Spinal cord (tissue), 10 donors: ENCODE results near the gene ZDHHC18. TPM values are rescaled to one million over a fixed set of nuclear protein-coding genes. Genes with fewer than 3 reads are reported as not detected.
"Not testable (repeated sequence)": the region's sequence is repeated elsewhere in the genome, so short reads cannot be mapped to it uniquely, and the experiment has no call there.

Source experiments
- DNase-seq, 6 donors: peaks; one replicate each; pipeline versions ENCODE4 v3.0.0 to v3.0.0-alpha.2; 2013 to 2015; ENCODE audit warnings: low spot score in 6 of 6, low read depth in 4 of 6
- H3K27ac ChIP-seq: one replicate; pipeline ENCODE4 v1.5.1; 2013; ENCODE audit warnings: low read depth, low read length, control low read depth
- H3K27me3 ChIP-seq: one replicate; pipeline ENCODE4 v1.6.1; 2013; ENCODE audit warnings: low read length; ENCODE audit not compliant: control insufficient read depth, insufficient read depth
- H3K36me3 ChIP-seq: one replicate; pipeline ENCODE4 v1.6.1; 2013; ENCODE audit warnings: low read length; ENCODE audit not compliant: control insufficient read depth, insufficient read depth
- H3K4me1 ChIP-seq: one replicate; pipeline ENCODE4 v1.6.1; 2013; ENCODE audit warnings: low read length; ENCODE audit not compliant: control insufficient read depth, insufficient read depth
- H3K4me3 ChIP-seq: one replicate; pipeline ENCODE4 v1.5.1; 2013; ENCODE audit warnings: low read depth, low read length, control low read depth
- H3K9me3 ChIP-seq: one replicate; pipeline ENCODE4 v1.6.1; 2013; ENCODE audit warnings: low read length; ENCODE audit not compliant: control insufficient read depth, insufficient read depth
- WGBS: methylation state at CpG from one replicate; pipeline ENCODE4 v1.1.5; 2013; ENCODE audit warnings: missing lambda C conversion rate; ENCODE audit not compliant: insufficient coverage; 5-methylcytosine and 5-hydroxymethylcytosine counted together
- polyA plus RNA-seq, 2 donors: library from polyadenylated mRNA; unstranded; fragments of 120-200 nt; gene quantifications; one replicate each; pipeline ENCODE4 v1.2.1, GENCODE V29; 2013; ENCODE audit not compliant: insufficient read length in 2 of 2
- total RNA-seq, 2 donors: library from RNA; depleted of rRNA in 1 of 2; stranded (reverse); fragments of 120-200 nt in 1 of 2; fragments of >200 nt in 1 of 2; gene quantifications; one replicate each; pipeline versions ENCODE4 v1.2.3 to v1.2.4, GENCODE V29; 2013 to 2014
- donor health status: healthy.

Gene ZDHHC18
- total and polyA plus RNA-seq, 4 donors, result 6.8 to 35.3 (median 22.1) TPM

- Histone ChIP-seq H3K27ac (no peak overlapping the region), H3K36me3 (peaks cover 6% of the 10 kb centered on the region), H3K4me3 (no peak overlapping the region), H3K9me3 (no peaks in the 10 kb centered on the region), H3K4me1 (peaks cover 26% of the 10 kb centered on the region), H3K27me3 (no peaks in the 10 kb centered on the region)
- WGBS, result no CpG with 5 or more reads among the region's 6 CpGs
- no peak for DNase-seq
These were observed 35.3 kb upstream of the ZDHHC18 start for GRCh38 chr1:26791148-26791547.

- Histone ChIP-seq H3K4me3 (no peak overlapping the region), H3K36me3 (peaks cover 6% of the 10 kb centered on the region), H3K27me3 (no peaks in the 10 kb centered on the region), H3K4me1 (peaks cover 22% of the 10 kb centered on the region), H3K9me3 (no peaks in the 10 kb centered on the region), H3K27ac (no peak overlapping the region)
- WGBS, result no CpG with 5 or more reads among the region's 3 CpGs
- DNase-seq, result no peak
These were observed 34.9 kb upstream of the ZDHHC18 start for GRCh38 chr1:26791626-26792025.

GRCh38 chr1:26792924-26793323, 33.6 kb upstream of the ZDHHC18 start:
- Histone ChIP-seq H3K4me3 (no peak overlapping the region), H3K27me3 (no peaks in the 10 kb centered on the region), H3K36me3 (peaks cover 6% of the 10 kb centered on the region), H3K9me3 (no peaks in the 10 kb centered on the region), H3K4me1 (peaks cover 11% of the 10 kb centered on the region), H3K27ac (no peak overlapping the region)
- no peak for DNase-seq
- WGBS, result 95% methylated on average over 2 of the region's 2 CpGs

DNA sequence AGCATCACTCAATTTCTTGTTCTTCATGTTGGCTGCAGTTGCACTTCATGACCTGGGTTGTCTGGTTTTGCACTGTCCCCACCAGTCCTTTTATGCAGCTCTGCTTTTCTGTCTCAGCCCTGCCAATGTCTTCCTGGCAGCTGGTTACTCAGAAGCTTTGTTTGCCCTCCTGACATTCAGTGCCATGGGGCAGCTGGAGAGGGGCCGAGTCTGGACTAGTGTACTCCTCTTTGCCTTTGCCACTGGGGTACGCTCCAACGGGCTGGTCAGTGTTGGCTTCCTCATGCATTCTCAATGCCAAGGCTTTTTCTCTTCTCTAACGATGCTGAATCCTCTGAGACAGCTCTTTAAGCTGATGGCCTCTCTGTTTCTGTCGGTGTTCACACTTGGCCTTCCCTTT, 32.1 kb upstream of the ZDHHC18 start:
- 65% methylated on average over 5 of the region's 5 CpGs for WGBS
- Histone ChIP-seq H3K27ac (no peak overlapping the region), H3K36me3 (peaks cover 6% of the 10 kb centered on the region), H3K9me3 (no peaks in the 10 kb centered on the region), H3K4me3 (no peak overlapping the region), H3K4me1 (peaks cover 9% of the 10 kb centered on the region), H3K27me3 (no peaks in the 10 kb centered on the region)
- no peak for DNase-seq

DNA sequence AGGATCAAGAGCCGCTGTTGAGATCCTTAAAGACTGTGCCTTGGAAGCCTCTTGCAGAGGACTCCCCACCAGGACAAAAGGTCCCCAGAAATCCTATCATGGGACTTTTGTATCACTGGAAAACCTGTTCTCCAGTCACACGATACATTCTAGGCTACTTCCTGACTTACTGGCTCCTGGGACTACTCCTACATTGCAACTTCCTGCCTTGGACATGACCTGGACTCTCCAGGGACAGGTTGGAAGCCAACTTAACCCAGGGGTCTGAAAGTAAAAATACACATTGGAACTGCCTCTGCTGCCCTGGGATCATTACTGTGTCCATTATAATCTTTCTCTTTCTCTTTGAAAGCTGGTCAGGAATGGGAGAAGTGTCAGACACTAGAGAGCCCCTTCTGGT, 28.9 kb upstream of the ZDHHC18 start:
- no peak overlapping the region for H3K27ac ChIP-seq
- DNase-seq, result no peak
- H3K27me3 ChIP-seq, result no peaks in the 10 kb centered on the region
- no peaks in the 10 kb centered on the region for H3K9me3 ChIP-seq
- H3K4me1 ChIP-seq, result peaks cover 17% of the 10 kb centered on the region
- WGBS, result 97% methylated on average over 2 of the region's 2 CpGs
- H3K36me3 ChIP-seq, result peaks cover 6% of the 10 kb centered on the region
- H3K4me3 ChIP-seq, result no peak overlapping the region

DNA sequence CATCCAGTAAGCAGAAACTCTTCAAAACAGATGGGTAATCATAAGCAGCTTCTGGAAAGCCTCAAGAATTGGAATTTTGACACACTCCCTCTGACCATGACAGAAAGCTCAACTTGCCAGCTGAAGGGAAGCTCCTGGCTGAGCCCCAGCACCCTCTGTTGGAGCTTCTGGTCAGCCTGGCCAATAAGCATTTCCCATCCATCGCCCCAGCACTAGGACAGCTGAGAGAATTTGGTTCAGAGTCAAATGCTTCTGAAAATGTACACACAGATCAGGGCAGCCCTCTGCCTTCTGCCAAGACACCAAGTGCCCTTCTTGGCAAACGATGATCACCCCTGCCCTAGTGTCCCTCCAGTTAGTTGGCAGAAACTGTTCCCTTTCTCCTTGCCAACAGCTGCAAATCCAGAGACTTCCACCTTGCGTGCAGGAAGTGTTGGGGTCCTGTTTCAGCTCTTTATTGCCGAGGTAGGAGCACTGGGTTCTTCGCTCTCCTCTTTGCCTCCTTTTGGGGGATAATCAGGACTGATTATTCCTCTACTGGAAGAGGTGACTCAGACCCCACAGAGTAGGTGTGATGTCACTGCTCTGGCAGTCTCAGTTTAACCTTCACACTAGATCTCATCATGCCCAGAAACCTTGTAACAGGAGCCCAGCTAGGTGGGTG, 26.9 kb upstream of the ZDHHC18 start:
- Histone ChIP-seq H3K4me3 (no peak overlapping the region), H3K4me1 (peaks cover 17% of the 10 kb centered on the region), H3K9me3 (no peaks in the 10 kb centered on the region), H3K27ac (peak overlapping the region; percentile 65), H3K27me3 (no peaks in the 10 kb centered on the region), H3K36me3 (no peaks in the 10 kb centered on the region)
- WGBS, result 21% methylated on average over 5 of the region's 5 CpGs
- DNase-seq, result peak in 3 of 6 donors; percentile 35 to 90 (median 75)

DNA sequence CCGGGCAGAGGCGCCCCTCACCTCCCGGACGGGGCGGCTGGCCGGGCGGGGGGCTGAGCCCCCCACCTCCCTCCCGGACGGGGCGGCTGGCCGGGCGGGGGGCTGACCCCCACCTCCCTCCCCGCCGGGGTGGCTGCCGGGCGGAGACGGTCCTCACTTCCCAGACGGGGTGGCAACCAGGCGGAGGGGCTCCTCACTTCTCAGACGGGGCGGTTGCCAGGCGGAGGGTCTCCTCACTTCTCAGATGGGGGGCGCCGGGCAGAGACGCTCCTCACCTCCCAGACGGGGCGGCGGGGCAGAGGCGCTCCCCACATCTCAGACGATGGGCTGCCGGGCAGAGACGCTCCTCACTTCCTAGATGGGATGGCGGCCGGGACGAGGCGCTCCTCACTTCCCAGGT, 22.6 kb upstream of the ZDHHC18 start:
- not testable (repeated sequence) for H3K4me3 ChIP-seq
- 99% methylated on average over 14 of the region's 36 CpGs for WGBS

DNA sequence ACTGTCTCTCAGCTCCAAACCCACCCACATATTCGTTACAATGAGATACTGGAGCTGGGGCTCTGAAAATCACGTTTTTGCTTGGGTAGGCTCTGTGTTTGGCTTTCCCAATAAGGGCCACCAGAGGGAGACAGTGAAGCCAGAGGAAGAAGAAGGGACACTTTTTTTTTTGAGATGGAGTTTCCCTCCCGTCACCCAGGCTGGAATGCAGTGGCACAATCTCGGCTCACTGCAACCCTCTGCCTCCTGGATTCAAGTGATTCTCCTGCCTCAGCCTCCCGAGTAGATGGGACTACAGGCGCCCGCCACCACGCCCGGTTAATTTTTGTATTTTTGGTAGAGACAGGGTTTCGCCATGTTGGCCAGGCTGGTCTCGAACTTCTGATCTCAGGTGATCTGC, 16.4 kb upstream of the ZDHHC18 start:
- WGBS, result 94% methylated on average over 2 of the region's 11 CpGs
- peak in 2 of 6 donors; percentile 78 to 79 for DNase-seq
- not testable (repeated sequence) for H3K9me3 ChIP-seq, H3K4me1 ChIP-seq, H3K27me3 ChIP-seq, H3K27ac ChIP-seq, H3K4me3 ChIP-seq, H3K36me3 ChIP-seq

More for the DNA sequence above, 22.6 kb upstream of the ZDHHC18 start:
- peaks cover 12% of the 10 kb centered on the region for H3K4me1 ChIP-seq
- not testable (repeated sequence) for H3K27ac ChIP-seq, DNase-seq, H3K36me3 ChIP-seq, H3K27me3 ChIP-seq, H3K9me3 ChIP-seq

- H3K27me3 ChIP-seq, result no peaks in the 10 kb centered on the region
- WGBS, result 62% methylated on average over 2 of the region's 4 CpGs
- peak in 1 of 6 donors; percentile 65 for DNase-seq
- no peaks in the 10 kb centered on the region for H3K4me1 ChIP-seq
- no peaks in the 10 kb centered on the region for H3K9me3 ChIP-seq
- H3K4me3 ChIP-seq, result no peak overlapping the region
- H3K27ac ChIP-seq, result no peak overlapping the region
- H3K36me3 ChIP-seq, result no peaks in the 10 kb centered on the region
These were observed 15.4 kb upstream of the ZDHHC18 start for GRCh38 chr1:26811057-26811456.

- Histone ChIP-seq H3K27ac (no peak overlapping the region), H3K4me1 (no peaks in the 10 kb centered on the region), H3K36me3 (no peaks in the 10 kb centered on the region), H3K4me3 (no peak overlapping the region), H3K27me3 (no peaks in the 10 kb centered on the region), H3K9me3 (no peaks in the 10 kb centered on the region)
- no peak for DNase-seq
These were observed 14.8 kb upstream of the ZDHHC18 start for GRCh38 chr1:26811708-26812107.
